GM12801 (cell line): ENCODE measurements around the gene MED14.

ENCODE experiments used
- CTCF ChIP-seq: IDR thresholded peaks from one replicate; pipeline ENCODE4 v1.5.1; 2011; ENCODE audit warnings: control low read depth; ENCODE audit not compliant: insufficient read length; ENCODE audit errors: extremely low read depth

The MED14 gene

GRCh38 chrX:40772290-40772689, 36.9 kb upstream of the MED14 start:
- TF ChIP-seq CTCF: no peak

GRCh38 chrX:40761762-40762161, 26.4 kb upstream of the MED14 start:
- TF ChIP-seq CTCF: no peak

GRCh38 chrX:40759374-40759773, 24.0 kb upstream of the MED14 start:
- no peak for TF ChIP-seq CTCF

- no peak for TF ChIP-seq CTCF
These were observed 21.7 kb upstream of the MED14 start for GRCh38 chrX:40757058-40757457.

GRCh38 chrX:40755291-40756249, 20.2 kb upstream of the MED14 start:
- TF ChIP-seq CTCF: no peak

- no peak for TF ChIP-seq CTCF
These were observed 14.5 kb upstream of the MED14 start for GRCh38 chrX:40749681-40750494.

GRCh38 chrX:40748977-40749376, 13.6 kb upstream of the MED14 start:
- TF ChIP-seq CTCF: no peak
